ENCODE data around the gene ALOX12. TPM values are rescaled to one million over a fixed set of nuclear protein-coding genes. Genes with fewer than 3 reads are reported as not detected.

Gene ALOX12
- total RNA-seq, 1 experiment from 2014 or later, result not detected

GRCh38 chr17:6981426-6981825 lies 14.4 kb upstream of the ALOX12 start:
- Histone ChIP-seq H3K27me3 (ENCODE audit: insufficient read depth, low read length) (no peaks in the 10 kb centered on the region), H3K4me2 (ENCODE audit: low read length) (no peak overlapping the region), H3K27ac (ENCODE audit: low read depth, low read length) (no peak overlapping the region), H3K9ac (ENCODE audit: low read length) (no peak overlapping the region), H3K9me3 (ENCODE audit: control insufficient read depth in 1 of 2, insufficient read depth in 1 of 2, low read depth in 1 of 2, low read length in 2 of 2) (no peaks in the 10 kb centered on the region), H4K20me1 (ENCODE audit: insufficient read depth) (no peaks in the 10 kb centered on the region), H3K4me3 (replicated peaks in 1 of 2; ENCODE audit: low read depth in 1 of 2, low read length in 2 of 2) (no peak overlapping the region), H3K36me3 (ENCODE audit: control insufficient read depth in 1 of 2, insufficient read depth in 2 of 2, low read length in 2 of 2) (no peaks in the 10 kb centered on the region), H3K9me2 (ENCODE audit: insufficient read depth) (no peaks in the 10 kb centered on the region), H2AFZ (ENCODE audit: low read depth, low read length, poor library complexity, severe bottlenecking) (no peak overlapping the region), H3K79me2 (ENCODE audit: insufficient read depth, low read length) (no peaks in the 10 kb centered on the region), H3K4me1 (ENCODE audit: control insufficient read depth in 1 of 2, insufficient read depth in 2 of 2, low read length in 2 of 2) (peaks cover 2 to 8% of the 10 kb centered on the region in 2 experiments; a peak in 3 of 4 replicates)
- TF ChIP-seq RAD21 (IDR thresholded peaks at IDR 0.05; ENCODE audit: low read depth), result no peak
- TF ChIP-seq CBX3 (IDR thresholded peaks at IDR 0.05; ENCODE audit: low read depth), result no peak
- no peak for TF ChIP-seq TCF7L2 (IDR thresholded peaks at IDR 0.05; ENCODE audit: borderline replicate concordance, extremely low read depth, insufficient read depth, insufficient read length)
- TF ChIP-seq EZH2phosphoT487 (IDR thresholded peaks at IDR 0.05; ENCODE audit: borderline replicate concordance), result no peak
- no peak for TF ChIP-seq ZNF274 (IDR thresholded peaks at IDR 0.05; ENCODE audit: low read depth, low read length)
- no peak for TF ChIP-seq JUND (IDR thresholded peaks at IDR 0.05)
- TF ChIP-seq CTCF (IDR thresholded peaks at IDR 0.05 in 2 of 3, conservative IDR thresholded peaks at IDR 0.05 in 1 of 3; ENCODE audit: borderline replicate concordance in 1 of 3, insufficient read depth in 1 of 3, low read depth in 2 of 3, low read length in 2 of 3), result no peak
- intact Hi-C loops (cut with micrococcal nuclease), result no loop called here
- ChIA-PET CTCF (no interaction called here), RAD21 (ENCODE audit: low non-redundant PET in 1 of 2, low total read pairs in 2 of 2, uncharacterized antibody in 2 of 2, unreplicated experiment in 2 of 2) (interaction anchor here in 1 of 2 experiments (0.7 kb wide), 1 partner anchor 314 kb away, joined by 7 read pairs; no protein-coding TSS in a partner anchor), POLR2A (no interaction called here)
- BruUV-seq (replicated peaks), result no TSS peak
- DNase-seq (ENCODE audit: low read depth, low spot score), result no peak
- no peak for ATAC-seq

- ChIA-PET POLR2A (no interaction called here), RAD21 (ENCODE audit: low non-redundant PET in 1 of 2, low total read pairs in 2 of 2, uncharacterized antibody in 2 of 2, unreplicated experiment in 2 of 2) (no interaction called here)
These were observed 10.6 kb upstream of the ALOX12 start for GRCh38 chr17:6985266-6985665.

More at GRCh38 chr17:6985266-6985665, 10.6 kb upstream of the ALOX12 start:
- ATAC-seq, result no peak
- H3K9ac ChIP-seq (ENCODE audit: low read length), result no peak overlapping the region
- no peak for DNase-seq (ENCODE audit: low read depth, low spot score)
- no peaks in the 10 kb centered on the region for H3K79me2 ChIP-seq (ENCODE audit: insufficient read depth, low read length)
- H3K36me3 ChIP-seq (ENCODE audit: control insufficient read depth in 1 of 2, insufficient read depth in 2 of 2, low read length in 2 of 2), result no peaks in the 10 kb centered on the region
- no peak overlapping the region for H3K4me2 ChIP-seq (ENCODE audit: low read length)
- H3K27ac ChIP-seq (ENCODE audit: low read depth, low read length), result no peak overlapping the region
- H3K9me2 ChIP-seq (ENCODE audit: insufficient read depth), result no peaks in the 10 kb centered on the region
- no peaks in the 10 kb centered on the region for H4K20me1 ChIP-seq (ENCODE audit: insufficient read depth)
- no peaks in the 10 kb centered on the region for H3K27me3 ChIP-seq (ENCODE audit: insufficient read depth, low read length)
- no peak overlapping the region for H2AFZ ChIP-seq (ENCODE audit: low read depth, low read length, poor library complexity, severe bottlenecking)
- H3K9me3 ChIP-seq (ENCODE audit: control insufficient read depth in 1 of 2, insufficient read depth in 1 of 2, low read depth in 1 of 2, low read length in 2 of 2), result no peaks in the 10 kb centered on the region
- intact Hi-C loops (cut with micrococcal nuclease), result no loop called here
- no TSS peak for BruUV-seq (replicated peaks)
- no peaks in the 10 kb centered on the region for H3K4me1 ChIP-seq (ENCODE audit: control insufficient read depth in 1 of 2, insufficient read depth in 2 of 2, low read length in 2 of 2)
- no peak overlapping the region for H3K4me3 ChIP-seq (replicated peaks in 1 of 2; ENCODE audit: low read depth in 1 of 2, low read length in 2 of 2)
- TF ChIP-seq SIN3A (IDR thresholded peaks at IDR 0.05; ENCODE audit: low read depth), result no peak
- TF ChIP-seq SP1 (IDR thresholded peaks at IDR 0.05; ENCODE audit: low read depth), result no peak
- TF ChIP-seq JUND (IDR thresholded peaks at IDR 0.05), result no peak
- no peak for TF ChIP-seq TCF7L2 (IDR thresholded peaks at IDR 0.05; ENCODE audit: borderline replicate concordance, extremely low read depth, insufficient read depth, insufficient read length)
- TF ChIP-seq ZFX (IDR thresholded peaks at IDR 0.05), result no peak
- no peak for TF ChIP-seq POLR2AphosphoS5 (IDR thresholded peaks at IDR 0.05; ENCODE audit: low read depth, low read length)
- TF ChIP-seq SRF (IDR thresholded peaks at IDR 0.05; ENCODE audit: low read depth), result no peak
- no peak for TF ChIP-seq EZH2 (IDR thresholded peaks at IDR 0.05)
- no peak for TF ChIP-seq EGR1 (IDR thresholded peaks at IDR 0.05; ENCODE audit: low read depth)
- no peak for TF ChIP-seq REST (IDR thresholded peaks at IDR 0.05; ENCODE audit: low read depth)
- no peak for TF ChIP-seq FOSL1 (IDR thresholded peaks at IDR 0.05; ENCODE audit: low read depth)
- CTCF ChIA-PET, result no interaction called here

Measured in HCT116 (cell line).